Hepatocyte (in vitro differentiated cells): ENCODE results near the gene SLC41A3. TPM values are rescaled to one million over a fixed set of nuclear protein-coding genes. Genes with fewer than 3 reads are reported as not detected.

Experiments used
- DNase-seq: peaks from one replicate; pipeline ENCODE4 v3.0.0-alpha.2; 2016; ENCODE audit warnings: low spot score
- H2AFZ ChIP-seq: fragments of 200-600 bp; sonication (generic); 2 replicates; pipeline ENCODE4 v1.6.0; 2016; ENCODE audit warnings: antibody characterized with exemption, mild to moderate bottlenecking
- H3K27ac ChIP-seq: fragments of 200-600 bp; sonication (generic); 2 replicates; pipeline ENCODE4 v1.5.1; 2016; ENCODE audit warnings: mild to moderate bottlenecking
- H3K27me3 ChIP-seq: fragments of 200-600 bp; sonication (generic); 2 replicates; pipeline ENCODE4 v1.6.1; 2016
- H3K36me3 ChIP-seq: fragments of 200-600 bp; sonication (generic); replicated peaks from 2 replicates; pipeline ENCODE4 v1.5.1; 2016; ENCODE audit warnings: low read depth; ENCODE audit not compliant: insufficient read depth
- H3K4me1 ChIP-seq: fragments of 200-600 bp; sonication (generic); 2 replicates; pipeline ENCODE4 v1.5.1; 2016; ENCODE audit warnings: mild to moderate bottlenecking, moderate library complexity; ENCODE audit not compliant: insufficient read depth
- H3K4me2 ChIP-seq: fragments of 200-600 bp; sonication (generic); 2 replicates; pipeline ENCODE4 v1.6.0; 2016
- H3K4me3 ChIP-seq: fragments of 200-600 bp; sonication (generic); 2 replicates; pipeline ENCODE4 v1.5.1; 2016; ENCODE audit warnings: mild to moderate bottlenecking
- H3K79me2 ChIP-seq: fragments of 200-600 bp; sonication (generic); 2 replicates; pipeline ENCODE4 v1.6.0; 2017; ENCODE audit warnings: mild to moderate bottlenecking
- H3K9me2 ChIP-seq: fragments of 200-600 bp; sonication (generic); replicated peaks from 2 replicates; pipeline ENCODE4 v1.6.0; 2017; ENCODE audit warnings: mild to moderate bottlenecking; ENCODE audit not compliant: insufficient read depth
- H3K9me3 ChIP-seq: fragments of 200-600 bp; sonication (generic); 2 replicates; pipeline ENCODE4 v1.5.1; 2016; ENCODE audit warnings: low read depth, mild to moderate bottlenecking
- H4K20me1 ChIP-seq: fragments of 200-600 bp; sonication (generic); 2 replicates; pipeline ENCODE4 v1.6.0; 2016; ENCODE audit warnings: mild to moderate bottlenecking; ENCODE audit not compliant: insufficient read depth, poor library complexity, severe bottlenecking
- CTCF ChIP-seq: fragments of 200-600 bp; sonication (generic); IDR thresholded peaks from 2 replicates; pipeline ENCODE4 v1.5.1; 2016; ENCODE audit warnings: antibody characterized with exemption, mild to moderate bottlenecking; ENCODE audit not compliant: poor library complexity
- EZH2 ChIP-seq: fragments of 200-600 bp; sonication (generic); IDR thresholded peaks from 2 replicates; pipeline ENCODE4 v1.6.1; 2016; ENCODE audit warnings: antibody characterized with exemption, mild to moderate bottlenecking, borderline replicate concordance
- EZH2phosphoT487 ChIP-seq: fragments of 200-600 bp; sonication (generic); IDR thresholded peaks from one replicate; pipeline ENCODE4 v1.6.1; 2018; ENCODE audit warnings: antibody characterized with exemption, mild to moderate bottlenecking, low read depth, moderate library complexity; ENCODE audit not compliant: unreplicated experiment, severe bottlenecking
- WGBS: methylation state at CpG from one replicate; pipeline ENCODE4 v1.1.6; 2016; ENCODE audit warnings: low lambda C conversion rate; ENCODE audit errors: missing lambda C conversion rate; 5-methylcytosine and 5-hydroxymethylcytosine counted together
- polyA plus RNA-seq: library from polyadenylated mRNA; unstranded; fragments of >200 nt; fragmentation: Nextera tagmentation; extraction: Ambion mirVana; gene quantifications from 2 replicates; pipeline ENCODE4 v1.2.1, GENCODE V29; 2016
- total RNA-seq: library from RNA; depleted of rRNA; stranded (reverse); fragments of >200 nt; gene quantifications from 2 replicates; pipeline ENCODE4 v1.2.3, GENCODE V29; 2014

Gene SLC41A3
- total and polyA plus RNA-seq, 2 experiments from 2014 or later = 29.3 to 43.4 TPM

GRCh38 chr3:126084768-126085180 is 850 bp upstream of the SLC41A3 start:
- Histone ChIP-seq H3K9me2 (no peaks in the 10 kb centered on the region), H3K79me2 (peaks cover 2% of the 10 kb centered on the region), H3K4me3 (peak overlapping the region; percentile 78), H3K27ac (peak overlapping the region; percentile 89), H3K4me2 (peak overlapping the region; percentile 88), H3K4me1 (peaks cover 6% of the 10 kb centered on the region), H3K27me3 (no peaks in the 10 kb centered on the region), H3K9me3 (peaks cover 6% of the 10 kb centered on the region), H2AFZ (peak overlapping the region; percentile 83), H4K20me1 (no peaks in the 10 kb centered on the region), H3K36me3 (no peaks in the 10 kb centered on the region)
- DNase-seq = no peak
- TF ChIP-seq CTCF (no peak), EZH2 (no peak), EZH2phosphoT487 (no peak)
- 40% methylated on average over 5 of the region's 5 CpGs for WGBS

- no peak for TF ChIP-seq CTCF
- no peak for TF ChIP-seq EZH2
- TF ChIP-seq EZH2phosphoT487 = no peak
- Histone ChIP-seq H3K36me3 (no peaks in the 10 kb centered on the region), H3K27ac (peak overlapping the region; percentile 89), H2AFZ (peak overlapping the region; percentile 83), H3K4me1 (peaks cover 6% of the 10 kb centered on the region), H4K20me1 (no peaks in the 10 kb centered on the region), H3K79me2 (peaks cover 2% of the 10 kb centered on the region), H3K9me2 (no peaks in the 10 kb centered on the region), H3K9me3 (peaks cover 6% of the 10 kb centered on the region), H3K4me3 (peak overlapping the region; percentile 78), H3K27me3 (no peaks in the 10 kb centered on the region), H3K4me2 (peak overlapping the region; percentile 88)
- 2% methylated on average over 10 of the region's 30 CpGs for WGBS
- peak; percentile 71 for DNase-seq
Measured at GRCh38 chr3:126083511-126083912, 412 bp downstream of the SLC41A3 start.

GRCh38 chr3:126083138-126083445 is 832 bp downstream of the SLC41A3 start:
- peak overlapping the region; percentile 78 for H3K4me3 ChIP-seq
- H3K4me1 ChIP-seq = peaks cover 6% of the 10 kb centered on the region
- no peak for DNase-seq
- H3K27me3 ChIP-seq = no peaks in the 10 kb centered on the region
- H4K20me1 ChIP-seq = no peaks in the 10 kb centered on the region
- no peaks in the 10 kb centered on the region for H3K9me2 ChIP-seq
- H2AFZ ChIP-seq = peak overlapping the region; percentile 83
- peaks cover 6% of the 10 kb centered on the region for H3K9me3 ChIP-seq
- peaks cover 2% of the 10 kb centered on the region for H3K79me2 ChIP-seq
- TF ChIP-seq EZH2 = no peak
- TF ChIP-seq EZH2phosphoT487 = no peak
- TF ChIP-seq CTCF = no peak
- 47% methylated on average over 3 of the region's 3 CpGs for WGBS
- peak overlapping the region; percentile 88 for H3K4me2 ChIP-seq
- H3K36me3 ChIP-seq = no peaks in the 10 kb centered on the region
- H3K27ac ChIP-seq = peak overlapping the region; percentile 89
